ENCODE results near the gene PLA2G6. TPM values are rescaled to one million over a fixed set of nuclear protein-coding genes. Genes with fewer than 3 reads are reported as not detected.

The PLA2G6 gene
- total RNA-seq, 1 experiment from 2014 or later: 29.9 TPM

- ChIA-PET CTCF (interaction anchor here (0.6 to 4.7 kb wide), 14 partner anchors 10 to 91 kb away, joined by 3 to 46 read pairs (median 8); partner anchors contain the start of gene BAIAP2L2), POLR2A (interaction anchor here (0.6 kb wide), 1 partner anchor 1391 kb away, joined by 4 read pairs; no protein-coding TSS in a partner anchor)
- Mint-ChIP-seq H3K9me3 (no peaks in the 10 kb centered on the region), H3K4me1 (peaks cover 7% of the 10 kb centered on the region), H3K27ac (0 out of 2 replicates have a peak overlapping the region, but pooled peaks have one; percentile 41), H3K4me3 (no peak overlapping the region), H3K36me3 (no peaks in the 10 kb centered on the region), H3K27me3 (ENCODE audit: low read depth) (no peaks in the 10 kb centered on the region)
- DNase-seq (ENCODE audit: low spot score) (no peak), ATAC-seq (no peak)
- TF ChIP-seq ESRRA (CRISPR knock-in tag; IDR thresholded peaks at IDR 0.05; ENCODE audit: borderline replicate concordance) (no peak), ZNF423 (CRISPR knock-in tag; IDR thresholded peaks at IDR 0.05) (no peak), FOXK1 (CRISPR knock-in tag; IDR thresholded peaks at IDR 0.05) (no peak), MYBL2 (CRISPR knock-in tag; IDR thresholded peaks at IDR 0.05) (no peak), ZMAT4 (CRISPR knock-in tag; IDR thresholded peaks at IDR 0.05) (no peak), EMX1 (CRISPR knock-in tag; IDR thresholded peaks at IDR 0.05) (no peak), ZNF671 (CRISPR knock-in tag; IDR thresholded peaks at IDR 0.05) (no peak), ZNF232 (CRISPR knock-in tag; IDR thresholded peaks at IDR 0.05) (no peak), NR1H2 (CRISPR knock-in tag; IDR thresholded peaks at IDR 0.05) (no peak)
- TF ChIP-seq, protein P1, sequence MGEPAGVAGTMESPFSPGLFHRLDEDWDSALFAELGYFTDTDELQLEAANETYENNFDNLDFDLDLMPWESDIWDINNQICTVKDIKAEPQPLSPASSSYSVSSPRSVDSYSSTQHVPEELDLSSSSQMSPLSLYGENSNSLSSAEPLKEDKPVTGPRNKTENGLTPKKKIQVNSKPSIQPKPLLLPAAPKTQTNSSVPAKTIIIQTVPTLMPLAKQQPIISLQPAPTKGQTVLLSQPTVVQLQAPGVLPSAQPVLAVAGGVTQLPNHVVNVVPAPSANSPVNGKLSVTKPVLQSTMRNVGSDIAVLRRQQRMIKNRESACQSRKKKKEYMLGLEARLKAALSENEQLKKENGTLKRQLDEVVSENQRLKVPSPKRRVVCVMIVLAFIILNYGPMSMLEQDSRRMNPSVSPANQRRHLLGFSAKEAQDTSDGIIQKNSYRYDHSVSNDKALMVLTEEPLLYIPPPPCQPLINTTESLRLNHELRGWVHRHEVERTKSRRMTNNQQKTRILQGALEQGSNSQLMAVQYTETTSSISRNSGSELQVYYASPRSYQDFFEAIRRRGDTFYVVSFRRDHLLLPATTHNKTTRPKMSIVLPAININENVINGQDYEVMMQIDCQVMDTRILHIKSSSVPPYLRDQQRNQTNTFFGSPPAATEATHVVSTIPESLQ (CRISPR knock-in tag; IDR thresholded peaks at IDR 0.05): no peak
These were observed 56.5 kb downstream of the PLA2G6 start for GRCh38 chr22:38125038-38125610.

DNA sequence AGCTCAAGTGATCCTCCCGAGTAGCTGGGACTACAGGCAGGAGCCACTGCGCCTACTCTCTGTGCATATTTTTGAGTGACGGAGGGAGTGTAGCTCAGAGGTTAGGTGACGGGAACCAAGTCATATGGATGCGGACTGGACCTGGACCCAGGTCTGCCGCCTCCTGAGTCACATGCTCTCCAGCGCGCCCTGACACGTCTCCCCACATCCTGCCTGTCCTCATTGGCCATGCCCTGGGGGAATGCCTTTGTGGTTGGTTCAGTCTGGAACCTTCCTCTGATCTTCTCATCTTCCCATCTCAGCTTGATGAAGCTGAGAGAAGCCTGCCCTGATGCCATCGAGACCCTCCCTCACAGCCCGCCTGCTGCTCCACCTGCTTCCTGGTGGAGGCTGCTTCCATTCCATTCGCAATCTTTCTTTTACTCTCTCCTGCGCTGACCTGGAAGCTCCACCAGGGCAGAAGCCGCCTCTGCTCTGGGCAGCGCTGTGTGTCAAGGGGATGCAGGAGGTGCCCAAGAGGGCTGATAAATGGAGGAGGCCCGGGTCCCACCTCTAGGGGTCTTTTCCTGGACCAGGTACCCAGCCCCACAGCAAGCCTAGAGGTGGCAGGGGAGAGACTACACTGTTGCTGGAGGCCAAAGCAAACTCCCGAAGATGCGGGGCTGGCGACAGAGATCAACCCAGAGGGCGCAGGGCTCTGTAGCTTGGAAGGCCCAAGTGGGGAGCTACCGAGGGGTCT is 57.2 kb downstream of the PLA2G6 start:
- Mint-ChIP-seq H3K36me3 (no peaks in the 10 kb centered on the region), H3K4me1 (peaks cover 7% of the 10 kb centered on the region), H3K27ac (peak overlapping the region; percentile 69), H3K9me3 (no peaks in the 10 kb centered on the region), H3K27me3 (ENCODE audit: low read depth) (no peaks in the 10 kb centered on the region), H3K4me3 (no peak overlapping the region)
- DNase-seq (ENCODE audit: low spot score): no peak
- TF ChIP-seq, protein P2, sequence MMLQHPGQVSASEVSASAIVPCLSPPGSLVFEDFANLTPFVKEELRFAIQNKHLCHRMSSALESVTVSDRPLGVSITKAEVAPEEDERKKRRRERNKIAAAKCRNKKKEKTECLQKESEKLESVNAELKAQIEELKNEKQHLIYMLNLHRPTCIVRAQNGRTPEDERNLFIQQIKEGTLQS (CRISPR knock-in tag; conservative IDR thresholded peaks at IDR 0.05): no peak
- peak; percentile 27; the same call in 1 of the 2 replicates for TF ChIP-seq USF2 (CRISPR knock-in tag; IDR thresholded peaks at IDR 0.05)
- peak; percentile 81 for ATAC-seq
- ChIA-PET POLR2A (interaction anchor here (0.6 to 0.8 kb wide), 2 partner anchors 106 to 1392 kb away, joined by 3 to 4 read pairs; no protein-coding TSS in a partner anchor), CTCF (interaction anchor here (0.6 to 4.7 kb wide), 17 partner anchors 10 to 105 kb away, joined by 3 to 46 read pairs (median 6); partner anchors contain the start of gene BAIAP2L2)

- ChIA-PET CTCF (interaction anchor here (0.8 to 4.7 kb wide), 4 partner anchors 8 to 70 kb away, joined by 4 to 46 read pairs (median 21); no protein-coding TSS in a partner anchor), POLR2A (no interaction called here)
- Mint-ChIP-seq H3K4me1 (peaks cover 7% of the 10 kb centered on the region), H3K27me3 (ENCODE audit: low read depth) (no peaks in the 10 kb centered on the region), H3K9me3 (no peaks in the 10 kb centered on the region), H3K4me3 (no peak overlapping the region), H3K27ac (no peak overlapping the region), H3K36me3 (no peaks in the 10 kb centered on the region)
- no peak; the same call in 1 of the 2 replicates for ATAC-seq
- no peak for DNase-seq (ENCODE audit: low spot score)
- TF ChIP-seq AR (CRISPR knock-in tag; IDR thresholded peaks at IDR 0.05): no peak
- no peak for TF ChIP-seq FOXP4 (CRISPR knock-in tag; IDR thresholded peaks at IDR 0.05)
- TF ChIP-seq ARID4B (CRISPR knock-in tag; IDR thresholded peaks at IDR 0.05; ENCODE audit: borderline replicate concordance): no peak
These were observed 59.0 kb downstream of the PLA2G6 start for GRCh38 chr22:38122616-38123015.
